OCI-LY7 (cell line): ENCODE measurements around the gene POLR1D.

Experiments used
- EZH2phosphoT487 ChIP-seq: fragments of 200-600 bp; sonication (generic); IDR thresholded peaks from 2 replicates; pipeline ENCODE4 v1.6.1; 2018; ENCODE audit warnings: low read depth, borderline replicate concordance, mild to moderate bottlenecking, mixed run types, antibody characterized with exemption, low read length, moderate library complexity, mixed read lengths
- TF ChIP-seq, protein P1 (sequence below): fragments of 200-600 bp; sonication (generic); conservative IDR thresholded peaks from 2 replicates; pipeline ENCODE4 v1.5.1; 2014; ENCODE audit warnings: mild to moderate bottlenecking, antibody characterized with exemption, low read length, moderate library complexity, mixed read lengths

DNA sequence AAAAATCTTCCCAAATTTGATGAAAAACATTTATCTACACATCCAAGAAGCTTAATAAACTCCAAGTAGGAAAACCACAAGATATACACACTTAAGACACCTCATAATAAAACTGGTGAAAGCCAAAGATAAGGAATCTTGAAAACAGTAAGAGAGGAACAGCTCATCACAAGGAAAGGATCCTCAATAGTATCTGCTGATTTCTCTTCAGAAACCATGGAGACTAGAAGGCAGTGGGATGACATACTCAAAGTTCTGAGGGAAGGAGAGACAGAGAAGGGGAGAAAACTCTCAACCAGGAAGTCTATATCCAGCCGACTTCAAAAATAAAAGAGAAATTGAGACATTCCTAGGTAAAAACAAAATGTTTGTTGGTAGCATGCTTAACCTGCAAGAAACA is 47.0 kb upstream of the POLR1D start:
- TF ChIP-seq, protein P1, sequence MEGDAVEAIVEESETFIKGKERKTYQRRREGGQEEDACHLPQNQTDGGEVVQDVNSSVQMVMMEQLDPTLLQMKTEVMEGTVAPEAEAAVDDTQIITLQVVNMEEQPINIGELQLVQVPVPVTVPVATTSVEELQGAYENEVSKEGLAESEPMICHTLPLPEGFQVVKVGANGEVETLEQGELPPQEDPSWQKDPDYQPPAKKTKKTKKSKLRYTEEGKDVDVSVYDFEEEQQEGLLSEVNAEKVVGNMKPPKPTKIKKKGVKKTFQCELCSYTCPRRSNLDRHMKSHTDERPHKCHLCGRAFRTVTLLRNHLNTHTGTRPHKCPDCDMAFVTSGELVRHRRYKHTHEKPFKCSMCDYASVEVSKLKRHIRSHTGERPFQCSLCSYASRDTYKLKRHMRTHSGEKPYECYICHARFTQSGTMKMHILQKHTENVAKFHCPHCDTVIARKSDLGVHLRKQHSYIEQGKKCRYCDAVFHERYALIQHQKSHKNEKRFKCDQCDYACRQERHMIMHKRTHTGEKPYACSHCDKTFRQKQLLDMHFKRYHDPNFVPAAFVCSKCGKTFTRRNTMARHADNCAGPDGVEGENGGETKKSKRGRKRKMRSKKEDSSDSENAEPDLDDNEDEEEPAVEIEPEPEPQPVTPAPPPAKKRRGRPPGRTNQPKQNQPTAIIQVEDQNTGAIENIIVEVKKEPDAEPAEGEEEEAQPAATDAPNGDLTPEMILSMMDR: no peak
- TF ChIP-seq EZH2phosphoT487: no peak
